Lower leg skin (tissue), 4 donors: Measurements from ENCODE around the gene KLF2. TPM values are rescaled to one million over a fixed set of nuclear protein-coding genes. Genes with fewer than 3 reads are reported as not detected.

Source experiments
- DNase-seq, 2 donors: peaks; one replicate each; pipeline ENCODE4 v3.0.0-alpha.2; 2019; ENCODE audit warnings: low spot score in 2 of 2
- H3K4me3 ChIP-seq: fragments of 200-600 bp; sonication (generic); 2 replicates; pipeline ENCODE4 v1.5.1; 2017; ENCODE audit warnings: mild to moderate bottlenecking, low read depth; ENCODE audit not compliant: poor library complexity, severe bottlenecking
- CTCF ChIP-seq, 3 donors: fragments of 450-650 bp; IDR thresholded peaks; one replicate each; pipeline ENCODE4 v1.5.1; 2016; ENCODE audit warnings: antibody characterized with exemption in 3 of 3, mild to moderate bottlenecking in 3 of 3, moderate library complexity in 2 of 3
- POLR2A ChIP-seq, 2 donors: fragments of 450-650 bp; IDR thresholded peaks; one replicate each; pipeline ENCODE4 v1.6.1; 2016 to 2017; ENCODE audit warnings: antibody characterized with exemption in 2 of 2, mild to moderate bottlenecking in 1 of 2, moderate library complexity in 1 of 2
- WGBS, 2 donors: methylation state at CpG; one replicate each; pipeline ENCODE4 v1.1.5; 2018; 5-methylcytosine and 5-hydroxymethylcytosine counted together
- intact Hi-C: fragments of 100-400 bp; cut with DNase I; formaldehyde crosslinking; loops from one replicate; pipeline ENCODE4 v1.15.0; 2023; ENCODE audit warnings: low total_unique reads
- total RNA-seq, 4 donors: library from RNA; depleted of rRNA; stranded (reverse); fragments of >200 nt; gene quantifications; one replicate each; pipeline ENCODE4 v1.1.0, GENCODE V29; 2016

KLF2 gene
- total RNA-seq, 4 donors from 2014 or later = 12.6 to 27.5 (median 19.9) TPM

- WGBS, 2 donors = 80 to 81% methylated on average over 10 of the region's 10 CpGs
- DNase-seq = no peak
- TF ChIP-seq CTCF (IDR thresholded peaks at IDR 0.05) (no peak), POLR2A (IDR thresholded peaks at IDR 0.05) (no peak)
- intact Hi-C loops = no loop called here
- H3K4me3 ChIP-seq = no peak overlapping the region
Measured at GRCh38 chr19:16367261-16367683, 42.6 kb downstream of the KLF2 start.

- no peak for TF ChIP-seq CTCF (IDR thresholded peaks at IDR 0.05)
- TF ChIP-seq POLR2A (IDR thresholded peaks at IDR 0.05) = no peak
- intact Hi-C loops = no loop called here
- DNase-seq = no peak
- H3K4me3 ChIP-seq = no peak overlapping the region
- WGBS, 2 donors = 70 to 74% methylated on average over 18 of the region's 18 CpGs
Measured at GRCh38 chr19:16368385-16369305, 44.0 kb downstream of the KLF2 start.

GRCh38 chr19:16369306-16369663 is 44.7 kb downstream of the KLF2 start:
- 78 to 79% methylated on average over 3 of the region's 3 CpGs for WGBS, 2 donors

GRCh38 chr19:16369664-16370576 is 45.3 kb downstream of the KLF2 start:
- 85 to 88% methylated on average over 17 to 20 of the region's 22 CpGs for WGBS, 2 donors
- intact Hi-C loops = no loop called here
- no peak overlapping the region for H3K4me3 ChIP-seq
- TF ChIP-seq POLR2A (IDR thresholded peaks at IDR 0.05) (no peak), CTCF (IDR thresholded peaks at IDR 0.05) (no peak)
- DNase-seq = no peak

More at GRCh38 chr19:16369306-16369663, 44.7 kb downstream of the KLF2 start:
- no peak for TF ChIP-seq CTCF (IDR thresholded peaks at IDR 0.05)
- H3K4me3 ChIP-seq = no peak overlapping the region
- intact Hi-C loops = no loop called here
- no peak for DNase-seq

- DNase-seq = no peak
- 73 to 74% methylated on average over 15 of the region's 15 CpGs for WGBS, 2 donors
- TF ChIP-seq CTCF (IDR thresholded peaks at IDR 0.05) = no peak
- no peak for TF ChIP-seq POLR2A (IDR thresholded peaks at IDR 0.05)
- no peak overlapping the region for H3K4me3 ChIP-seq
- intact Hi-C loops = no loop called here
Measured at GRCh38 chr19:16370641-16371391, 46.2 kb downstream of the KLF2 start.
